Measurements from ENCODE around the gene CCDC30.

DNA sequence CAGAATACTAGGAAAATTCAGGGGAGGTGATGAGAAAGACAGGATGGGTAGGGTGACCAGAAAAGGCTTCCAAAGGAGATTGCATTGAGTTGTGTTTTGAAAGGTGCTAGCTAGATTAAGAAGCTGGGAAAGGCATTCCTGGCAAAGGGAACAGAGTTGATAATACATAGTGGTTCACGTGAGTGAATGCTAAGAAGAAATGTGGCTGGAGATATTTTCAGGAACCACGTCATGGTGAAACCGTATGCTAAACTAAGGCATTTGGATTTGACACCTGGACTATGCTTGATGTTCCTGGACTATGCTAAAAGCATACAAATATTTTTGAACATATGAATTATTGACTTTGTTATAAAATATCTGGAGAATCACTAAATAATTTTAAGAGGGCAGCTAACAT is 14.7 kb downstream of the CCDC30 start:
- TF ChIP-seq, protein P1, sequence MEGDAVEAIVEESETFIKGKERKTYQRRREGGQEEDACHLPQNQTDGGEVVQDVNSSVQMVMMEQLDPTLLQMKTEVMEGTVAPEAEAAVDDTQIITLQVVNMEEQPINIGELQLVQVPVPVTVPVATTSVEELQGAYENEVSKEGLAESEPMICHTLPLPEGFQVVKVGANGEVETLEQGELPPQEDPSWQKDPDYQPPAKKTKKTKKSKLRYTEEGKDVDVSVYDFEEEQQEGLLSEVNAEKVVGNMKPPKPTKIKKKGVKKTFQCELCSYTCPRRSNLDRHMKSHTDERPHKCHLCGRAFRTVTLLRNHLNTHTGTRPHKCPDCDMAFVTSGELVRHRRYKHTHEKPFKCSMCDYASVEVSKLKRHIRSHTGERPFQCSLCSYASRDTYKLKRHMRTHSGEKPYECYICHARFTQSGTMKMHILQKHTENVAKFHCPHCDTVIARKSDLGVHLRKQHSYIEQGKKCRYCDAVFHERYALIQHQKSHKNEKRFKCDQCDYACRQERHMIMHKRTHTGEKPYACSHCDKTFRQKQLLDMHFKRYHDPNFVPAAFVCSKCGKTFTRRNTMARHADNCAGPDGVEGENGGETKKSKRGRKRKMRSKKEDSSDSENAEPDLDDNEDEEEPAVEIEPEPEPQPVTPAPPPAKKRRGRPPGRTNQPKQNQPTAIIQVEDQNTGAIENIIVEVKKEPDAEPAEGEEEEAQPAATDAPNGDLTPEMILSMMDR (IDR thresholded peaks at IDR 0.05): no peak
- no peak for TF ChIP-seq POLR2A (IDR thresholded peaks at IDR 0.05)

Data from uterus (tissue), 2 donors.